ENCODE results near the gene LRRC1. TPM values are rescaled to one million over a fixed set of nuclear protein-coding genes. Genes with fewer than 3 reads are reported as not detected.

LRRC1 gene
- polyA plus RNA-seq, 1 donor (not counting 4 experiments of a cell fraction or from before 2014, with no cell fraction given): 19.7 TPM

- Histone ChIP-seq H3K9me3 (ENCODE audit: control insufficient read depth, low read depth, low read length) (no peaks in the 10 kb centered on the region), H3K4me2 (ENCODE audit: control insufficient read depth, extremely low read depth, insufficient read depth, low read depth, low read length) (peak overlapping the region; percentile 99), H3K4me1 (ENCODE audit: control insufficient read depth, extremely low read depth, insufficient read depth, low read length) (peaks cover 24% of the 10 kb centered on the region), H3K9me1 (ENCODE audit: control insufficient read depth, extremely low read depth, insufficient read depth, low read length) (no peaks in the 10 kb centered on the region), H3K79me2 (ENCODE audit: control insufficient read depth, insufficient read depth, low read length) (peaks cover 57% of the 10 kb centered on the region), H4K20me1 (ENCODE audit: control insufficient read depth, extremely low read depth, insufficient read depth, low read length) (peaks cover 5% of the 10 kb centered on the region), H2AFZ (ENCODE audit: control insufficient read depth, low read length) (peak overlapping the region; percentile 94), H3K9ac (ENCODE audit: control insufficient read depth, extremely low read depth, insufficient read depth, low read length) (peak overlapping the region; percentile 86), H3K27ac (ENCODE audit: control insufficient read depth, insufficient read depth, low read length) (peak overlapping the region; percentile 78), H3K27me3 (ENCODE audit: control insufficient read depth, extremely low read depth, insufficient read depth, low read length) (no peaks in the 10 kb centered on the region), H3K4me3 (ENCODE audit: control insufficient read depth in 2 of 3, extremely low read depth in 1 of 3, insufficient read depth in 2 of 3, low read depth in 1 of 3, low read length in 3 of 3) (peak overlapping the region; percentile 53 to 99 (median 97)), H3K36me3 (ENCODE audit: control insufficient read depth in 2 of 2, extremely low read depth in 1 of 2, insufficient read depth in 2 of 2, low read length in 2 of 2) (no peaks in the 10 kb centered on the region)
- dilution Hi-C loops (cut with MboI; ENCODE audit: extremely low pct_ligation_motif_present, low sequenced_read_pairs): no loop called here
- FAIRE-seq: no peak
- no peak for DNase-seq (ENCODE audit: low read depth, low spot score)
- TF ChIP-seq EZH2 (IDR thresholded peaks at IDR 0.05; ENCODE audit: low read length): no peak
- no peak for TF ChIP-seq CTCF (optimal IDR thresholded peaks at IDR 0.05 in 1 of 3, IDR thresholded peaks at IDR 0.05 in 1 of 3, conservative IDR thresholded peaks at IDR 0.05 in 1 of 3; ENCODE audit: extremely low read depth in 1 of 3, insufficient read depth in 2 of 3, low read length in 3 of 3)
Measured at GRCh38 chr6:53795340-53795701, 516 bp downstream of the LRRC1 start.

GRCh38 chr6:53795702-53796450 lies 1.1 kb downstream of the LRRC1 start:
- Histone ChIP-seq H4K20me1 (ENCODE audit: control insufficient read depth, extremely low read depth, insufficient read depth, low read length) (peaks cover 5% of the 10 kb centered on the region), H3K4me2 (ENCODE audit: control insufficient read depth, extremely low read depth, insufficient read depth, low read depth, low read length) (peak overlapping the region; percentile 99), H3K9me3 (ENCODE audit: control insufficient read depth, low read depth, low read length) (no peaks in the 10 kb centered on the region), H3K79me2 (ENCODE audit: control insufficient read depth, insufficient read depth, low read length) (peaks cover 60% of the 10 kb centered on the region), H3K4me3 (ENCODE audit: control insufficient read depth in 2 of 3, extremely low read depth in 1 of 3, insufficient read depth in 2 of 3, low read depth in 1 of 3, low read length in 3 of 3) (peak overlapping the region; percentile 53 to 99 (median 97)), H2AFZ (ENCODE audit: control insufficient read depth, low read length) (peak overlapping the region; percentile 94), H3K27ac (ENCODE audit: control insufficient read depth, insufficient read depth, low read length) (peak overlapping the region; percentile 78), H3K27me3 (ENCODE audit: control insufficient read depth, extremely low read depth, insufficient read depth, low read length) (no peaks in the 10 kb centered on the region), H3K9ac (ENCODE audit: control insufficient read depth, extremely low read depth, insufficient read depth, low read length) (peak overlapping the region; percentile 86), H3K36me3 (ENCODE audit: control insufficient read depth in 2 of 2, extremely low read depth in 1 of 2, insufficient read depth in 2 of 2, low read length in 2 of 2) (no peaks in the 10 kb centered on the region), H3K9me1 (ENCODE audit: control insufficient read depth, extremely low read depth, insufficient read depth, low read length) (no peaks in the 10 kb centered on the region), H3K4me1 (ENCODE audit: control insufficient read depth, extremely low read depth, insufficient read depth, low read length) (peaks cover 24% of the 10 kb centered on the region)
- FAIRE-seq (no peak), DNase-seq (ENCODE audit: low read depth, low spot score) (no peak)
- TF ChIP-seq CTCF (optimal IDR thresholded peaks at IDR 0.05 in 1 of 3, IDR thresholded peaks at IDR 0.05 in 1 of 3, conservative IDR thresholded peaks at IDR 0.05 in 1 of 3; ENCODE audit: extremely low read depth in 1 of 3, insufficient read depth in 2 of 3, low read length in 3 of 3): no peak
- TF ChIP-seq EZH2 (IDR thresholded peaks at IDR 0.05; ENCODE audit: low read length): no peak
- dilution Hi-C loops (cut with MboI; ENCODE audit: extremely low pct_ligation_motif_present, low sequenced_read_pairs): no loop called here

Data from keratinocyte (primary cell).